Measurements from ENCODE around the gene CNTD1. TPM values are rescaled to one million over a fixed set of nuclear protein-coding genes. Genes with fewer than 3 reads are reported as not detected.

Gene CNTD1, protein sequence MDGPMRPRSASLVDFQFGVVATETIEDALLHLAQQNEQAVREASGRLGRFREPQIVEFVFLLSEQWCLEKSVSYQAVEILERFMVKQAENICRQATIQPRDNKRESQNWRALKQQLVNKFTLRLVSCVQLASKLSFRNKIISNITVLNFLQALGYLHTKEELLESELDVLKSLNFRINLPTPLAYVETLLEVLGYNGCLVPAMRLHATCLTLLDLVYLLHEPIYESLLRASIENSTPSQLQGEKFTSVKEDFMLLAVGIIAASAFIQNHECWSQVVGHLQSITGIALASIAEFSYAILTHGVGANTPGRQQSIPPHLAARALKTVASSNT
- not detected in 5 replicates for total RNA-seq (2022; extraction: Qiagen RNA extraction; ENCODE audit: low read depth)

DNA sequence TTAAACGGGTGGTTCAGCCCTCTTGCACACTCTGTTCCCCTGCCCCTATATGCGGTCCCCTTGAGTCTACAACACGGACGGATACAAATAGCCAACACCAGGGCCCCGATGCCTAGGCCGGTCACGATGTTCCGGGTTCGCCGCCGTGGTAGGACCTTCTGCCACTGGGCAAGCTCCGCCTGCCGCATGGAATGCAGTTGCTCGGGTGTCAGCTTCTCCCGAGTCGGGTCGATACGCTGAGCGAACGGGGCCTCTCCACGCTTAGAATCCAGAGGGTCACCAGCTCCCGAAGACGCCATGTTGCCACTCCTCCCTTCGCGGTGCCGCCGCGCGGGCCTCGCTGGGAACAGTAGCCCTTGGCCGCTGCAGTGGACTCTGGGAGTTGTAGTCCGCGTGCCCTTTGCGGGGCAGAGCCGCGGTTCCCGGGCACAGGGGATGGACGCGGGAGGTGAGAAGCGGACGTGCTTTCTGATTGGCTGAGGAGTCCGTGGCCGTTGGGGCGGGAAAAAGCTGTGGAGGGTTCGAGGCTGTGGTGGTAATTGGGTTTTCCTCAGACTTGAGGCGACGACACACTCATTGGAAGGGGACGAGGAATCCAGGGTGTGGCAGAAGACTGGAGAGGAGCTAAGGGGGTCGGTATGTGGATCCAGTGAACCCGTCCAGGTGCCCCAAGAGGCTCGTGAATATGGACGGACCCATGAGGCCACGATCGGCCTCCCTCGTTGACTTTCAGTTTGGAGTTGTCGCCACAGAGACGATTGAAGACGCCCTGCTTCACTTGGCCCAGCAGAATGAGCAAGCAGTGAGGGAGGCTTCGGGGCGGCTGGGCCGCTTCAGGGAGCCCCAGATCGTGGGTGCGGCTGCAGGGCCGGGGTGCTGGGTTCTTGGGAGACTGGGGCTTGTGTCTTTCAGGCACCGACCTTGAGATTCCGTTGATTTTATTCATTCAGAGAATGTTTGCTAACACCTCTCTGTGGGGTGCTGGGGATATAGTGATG is at the start of gene CNTD1, which contains the start of gene COA3:
TSS of gene CNTD1 (plus strand) at position 479 of the 998 bp plus-strand sequence. CDS start at position 686, 207 bp downstream.
TSS of gene COA3 (minus strand) at position 322 of the 998 bp plus-strand sequence. CDS start at position 299, 23 bp downstream.

DNA sequence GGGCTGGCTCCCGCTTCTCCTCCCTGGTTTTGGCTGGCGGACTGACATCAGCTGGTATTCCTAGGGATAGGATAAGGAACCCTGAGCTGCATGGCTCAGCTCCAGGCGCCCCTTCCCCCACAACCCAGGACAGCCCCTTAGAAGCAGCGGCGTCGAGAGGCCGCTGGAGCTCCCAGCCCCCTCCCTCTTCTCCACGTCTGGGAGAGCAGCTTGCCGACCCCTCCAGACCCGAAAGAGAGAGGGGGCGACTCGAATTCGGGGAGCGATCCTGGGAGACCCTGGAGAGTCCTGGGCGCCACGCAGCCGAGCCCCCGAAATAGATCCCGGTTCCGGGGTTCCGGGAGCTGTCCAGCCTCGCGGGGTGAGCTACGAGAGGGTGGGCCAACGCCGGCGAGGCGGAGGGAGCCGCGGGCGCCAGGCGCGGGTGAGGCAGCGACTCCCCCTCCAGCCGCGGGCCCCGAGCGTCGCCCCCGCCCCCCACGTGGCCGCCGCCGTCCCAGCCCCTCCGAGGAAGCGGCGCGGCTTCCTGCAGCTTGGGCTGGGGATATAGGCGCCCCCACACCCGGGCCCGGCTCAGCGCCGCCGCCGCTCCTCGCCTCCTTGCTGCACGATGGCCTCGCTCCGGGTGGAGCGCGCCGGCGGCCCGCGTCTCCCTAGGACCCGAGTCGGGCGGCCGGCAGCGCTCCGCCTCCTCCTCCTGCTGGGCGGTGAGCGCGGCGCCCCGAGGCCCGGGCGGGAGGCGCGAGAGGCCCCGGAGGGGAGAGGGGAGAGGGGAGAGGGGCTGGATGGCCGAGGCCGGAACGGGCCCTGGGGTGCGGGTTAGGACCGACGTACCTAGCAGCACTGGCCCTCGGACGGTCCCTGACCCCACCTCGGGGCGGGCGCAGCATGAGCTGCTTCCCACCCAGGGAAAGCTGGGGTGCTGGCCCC is 37.7 kb upstream of the CNTD1 start, which contains the start of gene RAMP2:
TSS of gene RAMP2 (plus strand) at position 576 of the 930 bp plus-strand sequence. CDS start at position 611, 35 bp downstream.

DNA sequence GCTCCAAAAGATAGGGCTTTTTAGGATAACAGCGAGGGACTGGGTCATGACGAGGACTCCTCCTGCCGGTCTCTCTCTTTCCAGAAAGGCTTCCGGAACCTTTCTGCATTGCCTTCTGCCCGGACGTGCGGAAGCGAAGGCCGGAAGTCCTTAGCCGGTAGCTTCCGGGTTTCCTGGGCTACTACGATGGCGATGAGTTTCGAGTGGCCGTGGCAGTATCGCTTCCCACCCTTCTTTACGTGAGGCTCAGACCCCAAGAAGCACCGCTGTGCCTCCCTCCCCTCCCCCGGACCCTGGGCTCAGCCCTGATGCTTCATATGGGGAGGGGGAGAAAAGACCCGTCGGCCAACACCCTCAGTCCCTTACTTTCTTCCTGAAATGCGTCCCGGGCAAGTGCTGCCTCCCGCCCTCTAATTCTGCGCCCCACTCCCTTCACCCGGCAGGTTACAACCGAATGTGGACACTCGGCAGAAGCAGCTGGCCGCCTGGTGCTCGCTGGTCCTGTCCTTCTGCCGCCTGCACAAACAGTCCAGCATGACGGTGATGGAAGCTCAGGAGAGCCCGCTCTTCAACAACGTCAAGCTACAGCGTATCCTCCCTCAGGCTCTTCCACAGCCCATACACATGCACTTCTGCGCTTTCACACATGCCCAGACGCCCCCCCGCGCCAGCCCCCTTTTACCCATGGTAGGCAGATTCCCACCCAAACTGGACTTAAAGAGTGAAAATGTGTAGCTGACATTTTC is 25.2 kb upstream of the CNTD1 start, which contains the start of gene VPS25:
TSS of gene VPS25 (plus strand) at position 160 of the 746 bp plus-strand sequence. CDS start at position 187, 27 bp downstream.

DNA sequence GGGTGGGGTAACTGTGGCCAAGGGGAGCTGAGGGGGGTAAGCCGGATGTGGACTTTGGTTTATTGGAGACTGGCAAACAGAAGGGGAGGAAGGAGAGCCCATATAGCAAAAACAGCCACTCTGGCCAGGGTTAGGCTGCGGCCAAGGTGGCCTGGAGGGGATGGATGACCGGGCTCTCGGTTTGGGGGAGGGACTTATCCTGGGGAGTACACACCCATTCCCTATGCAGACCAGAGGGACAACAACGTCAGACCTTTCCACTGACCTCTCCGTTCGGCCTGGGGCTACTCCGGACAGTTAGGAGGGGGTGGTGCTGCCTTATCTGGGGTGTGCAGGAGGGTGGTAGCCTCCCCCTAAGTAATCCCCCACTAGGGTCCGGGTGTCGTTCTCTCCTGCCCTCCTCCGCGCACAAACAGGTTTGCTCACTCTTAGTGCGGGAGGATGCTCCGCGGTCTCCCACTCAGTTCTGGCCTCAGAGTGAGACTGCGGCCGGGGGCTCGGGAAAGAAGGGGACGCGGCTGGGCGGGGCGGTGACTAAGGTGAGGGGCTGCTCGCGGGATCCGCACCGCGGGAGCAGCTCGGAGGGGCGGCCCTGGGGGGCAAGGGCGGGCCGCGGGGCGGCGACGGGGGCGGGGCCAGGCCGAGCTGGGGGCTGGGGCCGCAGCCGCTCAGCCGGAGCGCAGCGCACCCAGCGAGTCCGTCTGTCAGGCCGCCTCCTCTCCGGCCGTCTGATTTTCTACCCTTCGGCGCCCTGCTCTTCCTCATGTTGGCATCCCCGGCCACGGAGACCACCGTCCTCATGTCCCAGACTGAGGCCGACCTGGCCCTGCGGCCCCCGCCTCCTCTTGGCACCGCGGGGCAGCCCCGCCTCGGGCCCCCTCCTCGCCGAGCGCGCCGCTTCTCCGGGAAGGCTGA is 18.5 kb upstream of the CNTD1 start, which contains the start of gene WNK4:
TSS of gene WNK4 (plus strand) at position 675 of the 915 bp plus-strand sequence. CDS start at position 764, 89 bp downstream.

DNA sequence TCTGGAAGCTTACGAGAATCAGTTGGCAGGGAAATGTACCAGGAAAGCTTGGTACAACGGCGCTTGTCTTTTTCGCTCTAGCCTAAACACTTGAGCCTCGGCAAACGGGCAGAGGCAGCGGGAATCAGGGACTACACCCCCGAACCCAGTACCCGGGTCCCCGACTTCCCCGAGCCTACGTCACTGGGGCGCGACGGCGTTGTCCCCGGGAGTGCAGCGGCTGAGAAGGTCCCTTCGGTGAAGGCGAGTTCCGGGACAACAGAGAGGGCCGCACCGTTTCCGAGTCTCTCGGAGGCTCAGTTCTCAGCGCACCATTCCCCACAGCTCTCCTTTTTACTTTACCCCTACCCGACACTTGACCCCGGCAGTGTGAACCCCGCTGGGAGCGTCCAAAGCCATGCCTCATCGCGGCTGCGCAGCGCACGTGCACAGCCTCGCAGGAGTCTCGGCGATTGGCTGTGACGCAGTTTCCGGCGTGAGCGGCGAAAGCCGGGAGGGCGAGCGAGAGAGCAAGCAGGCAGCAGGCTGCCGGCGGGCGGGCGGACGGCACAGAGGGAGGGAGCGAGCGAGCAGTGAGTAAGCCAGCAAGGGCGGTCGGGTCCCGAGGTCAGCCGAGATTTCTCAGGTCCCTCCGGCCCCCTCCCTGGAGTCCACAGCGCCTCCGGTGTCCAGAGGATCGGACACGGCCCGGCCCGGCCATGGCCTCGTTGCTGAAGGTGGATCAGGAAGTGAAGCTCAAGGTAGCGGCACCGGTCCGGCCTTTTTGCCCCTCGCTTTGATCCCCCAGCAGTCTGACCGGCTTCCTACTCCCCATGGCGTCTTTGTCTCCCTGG is 34.5 kb downstream of the CNTD1 start, which contains the start of gene PSME3:
TSS of gene PSME3 (plus strand) at position 464 of the 833 bp plus-strand sequence. CDS start at position 699, 235 bp downstream.

DNA sequence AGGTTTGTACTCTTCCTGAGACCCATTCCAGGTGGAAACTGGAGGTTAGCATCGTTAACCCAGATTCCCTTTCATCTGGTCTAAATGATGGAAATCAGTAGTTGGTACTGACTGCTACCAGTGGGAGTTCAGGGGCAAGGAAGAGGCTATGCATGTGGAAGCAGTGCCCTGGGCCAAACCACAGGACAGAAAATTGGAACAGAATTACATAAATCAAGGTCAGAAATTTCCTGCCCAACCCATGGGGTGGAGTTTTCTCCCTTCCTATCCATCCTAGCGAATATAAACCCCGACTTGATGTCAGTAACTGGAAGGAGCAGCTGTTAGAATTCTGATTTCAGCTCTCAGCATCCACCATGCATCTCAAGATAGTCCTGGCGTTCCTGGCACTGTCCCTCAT is 45.6 kb downstream of the CNTD1 start, which contains the start of gene AOC2:
TSS of gene AOC2 (plus strand) at position 310 of the 400 bp plus-strand sequence. CDS start at position 357, 47 bp downstream.

DNA sequence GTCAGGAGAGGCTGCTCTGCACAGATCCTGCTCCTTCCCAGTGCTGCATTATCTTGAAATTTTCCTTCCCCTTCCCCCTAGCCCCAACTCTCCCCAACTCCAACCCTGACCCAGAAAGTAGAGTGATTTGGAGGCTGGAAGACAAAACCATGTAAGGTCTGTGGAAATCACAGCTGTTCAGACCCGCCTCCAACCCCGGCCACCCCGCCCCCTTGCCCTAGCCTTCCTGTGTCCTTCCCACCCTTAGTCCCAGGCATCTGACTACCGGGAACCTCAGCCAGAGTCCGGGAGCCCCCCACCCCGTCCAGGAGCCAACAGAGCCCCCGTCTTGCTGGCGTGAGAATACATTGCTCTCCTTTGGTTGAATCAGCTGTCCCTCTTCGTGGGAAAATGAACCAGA is 52.3 kb downstream of the CNTD1 start, which contains the start of gene AOC3:
TSS of gene AOC3 (plus strand) at position 246 of the 400 bp plus-strand sequence. CDS start at position 391, 145 bp downstream.

Other genes with a start within 250 kb of the CNTD1 start
- gene HSD17B1, start 245.9 kb upstream of the CNTD1 start, total RNA-seq (2022; extraction: Qiagen RNA extraction; ENCODE audit: low read depth) = 0.74 to 1.6 TPM (median 1.2 TPM) in 5 replicates
- gene COASY, start 236.7 kb upstream of the CNTD1 start, total RNA-seq (2022; extraction: Qiagen RNA extraction; ENCODE audit: low read depth) = 103 to 140 TPM (median 121 TPM) in 5 replicates
- gene MLX, start 231.8 kb upstream of the CNTD1 start, total RNA-seq (2022; extraction: Qiagen RNA extraction; ENCODE audit: low read depth) = 52.8 to 64.7 TPM (median 57.9 TPM) in 5 replicates
- 34.1 to 40.6 TPM (median 38.3 TPM) in 5 replicates for gene PSMC3IP, start 221.1 kb upstream of the CNTD1 start, total RNA-seq (2022; extraction: Qiagen RNA extraction; ENCODE audit: low read depth)
- 26.5 to 30.0 TPM (median 28.4 TPM) in 5 replicates for gene RETREG3, start 189.5 kb upstream of the CNTD1 start, total RNA-seq (2022; extraction: Qiagen RNA extraction; ENCODE audit: low read depth)
- gene TUBG1, start 189.2 kb upstream of the CNTD1 start, total RNA-seq (2022; extraction: Qiagen RNA extraction; ENCODE audit: low read depth) = 139 to 156 TPM (median 151 TPM) in 5 replicates
- gene TUBG2, start 139.6 kb upstream of the CNTD1 start, total RNA-seq (2022; extraction: Qiagen RNA extraction; ENCODE audit: low read depth) = 16.9 to 25.5 TPM (median 22.6 TPM) in 5 replicates
- 12.2 to 19.5 TPM (median 17.5 TPM) in 5 replicates for gene PLEKHH3, start 121.9 kb upstream of the CNTD1 start, total RNA-seq (2022; extraction: Qiagen RNA extraction; ENCODE audit: low read depth)
- 0.28 to 0.61 TPM (median 0.35 TPM) in 5 replicates for gene CCR10, start 117.0 kb upstream of the CNTD1 start, total RNA-seq (2022; extraction: Qiagen RNA extraction; ENCODE audit: low read depth)
- gene CNTNAP1, start 116.3 kb upstream of the CNTD1 start, total RNA-seq (2022; extraction: Qiagen RNA extraction; ENCODE audit: low read depth) = 4.3 to 6.5 TPM (median 5.8 TPM) in 5 replicates
- gene EZH1, start 53.8 kb upstream of the CNTD1 start, total RNA-seq (2022; extraction: Qiagen RNA extraction; ENCODE audit: low read depth) = 7.2 to 13.2 TPM (median 10.2 TPM) in 5 replicates
- 0.65 to 1.5 TPM (median 0.76 TPM) in 5 replicates for gene RAMP2, start 37.6 kb upstream of the CNTD1 start, total RNA-seq (2022; extraction: Qiagen RNA extraction; ENCODE audit: low read depth)
- gene VPS25, start 25.4 kb upstream of the CNTD1 start, total RNA-seq (2022; extraction: Qiagen RNA extraction; ENCODE audit: low read depth) = 124 to 132 TPM (median 125 TPM) in 5 replicates
- gene WNK4, start 18.3 kb upstream of the CNTD1 start, total RNA-seq (2022; extraction: Qiagen RNA extraction; ENCODE audit: low read depth) = 0.85 to 1.7 TPM (median 1.4 TPM) in 5 replicates
- 117 to 153 TPM (median 137 TPM) in 5 replicates for gene COA3, start 157 bp upstream of the CNTD1 start, total RNA-seq (2022; extraction: Qiagen RNA extraction; ENCODE audit: low read depth)
- gene BECN1, start 25.4 kb downstream of the CNTD1 start, total RNA-seq (2022; extraction: Qiagen RNA extraction; ENCODE audit: low read depth) = 78.7 to 105 TPM (median 81.3 TPM) in 5 replicates
- gene PSME3, start 34.5 kb downstream of the CNTD1 start, total RNA-seq (2022; extraction: Qiagen RNA extraction; ENCODE audit: low read depth) = 233 to 282 TPM (median 239 TPM) in 5 replicates
- gene AOC2, start 45.7 kb downstream of the CNTD1 start, total RNA-seq (2022; extraction: Qiagen RNA extraction; ENCODE audit: low read depth) = 1.4 to 2.0 TPM (median 1.9 TPM) in 5 replicates
- 0.82 to 1.6 TPM (median 1.1 TPM) in 5 replicates for gene AOC3, start 52.3 kb downstream of the CNTD1 start, total RNA-seq (2022; extraction: Qiagen RNA extraction; ENCODE audit: low read depth)
- not detected in 5 replicates for gene G6PC1, start 101.9 kb downstream of the CNTD1 start, total RNA-seq (2022; extraction: Qiagen RNA extraction; ENCODE audit: low read depth)
- 50.2 to 57.9 TPM (median 52.4 TPM) in 5 replicates for gene AARSD1, start 165.6 kb downstream of the CNTD1 start, total RNA-seq (2022; extraction: Qiagen RNA extraction; ENCODE audit: low read depth)
- 0.70 to 1.6 TPM (median 1.1 TPM) in 5 replicates for gene PTGES3L, start 181.2 kb downstream of the CNTD1 start, total RNA-seq (2022; extraction: Qiagen RNA extraction; ENCODE audit: low read depth)
- 19.2 to 22.8 TPM (median 21.6 TPM) in 5 replicates for gene RUNDC1, start 181.7 kb downstream of the CNTD1 start, total RNA-seq (2022; extraction: Qiagen RNA extraction; ENCODE audit: low read depth)
- gene RPL27, start 199.6 kb downstream of the CNTD1 start, total RNA-seq (2022; extraction: Qiagen RNA extraction; ENCODE audit: low read depth) = 2,797 to 3,699 TPM (median 3,171 TPM) in 5 replicates
- 15.7 to 21.2 TPM (median 17.9 TPM) in 5 replicates for gene IFI35, start 207.9 kb downstream of the CNTD1 start, total RNA-seq (2022; extraction: Qiagen RNA extraction; ENCODE audit: low read depth)
- 208 to 241 TPM (median 225 TPM) in 5 replicates for gene VAT1, start 223.5 kb downstream of the CNTD1 start, total RNA-seq (2022; extraction: Qiagen RNA extraction; ENCODE audit: low read depth)
- gene RND2, start 226.4 kb downstream of the CNTD1 start, total RNA-seq (2022; extraction: Qiagen RNA extraction; ENCODE audit: low read depth) = 0.08 to 0.18 TPM (median 0.13 TPM) in 5 replicates